ENCODE data around the gene MSRB3.

The MSRB3 gene

DNA sequence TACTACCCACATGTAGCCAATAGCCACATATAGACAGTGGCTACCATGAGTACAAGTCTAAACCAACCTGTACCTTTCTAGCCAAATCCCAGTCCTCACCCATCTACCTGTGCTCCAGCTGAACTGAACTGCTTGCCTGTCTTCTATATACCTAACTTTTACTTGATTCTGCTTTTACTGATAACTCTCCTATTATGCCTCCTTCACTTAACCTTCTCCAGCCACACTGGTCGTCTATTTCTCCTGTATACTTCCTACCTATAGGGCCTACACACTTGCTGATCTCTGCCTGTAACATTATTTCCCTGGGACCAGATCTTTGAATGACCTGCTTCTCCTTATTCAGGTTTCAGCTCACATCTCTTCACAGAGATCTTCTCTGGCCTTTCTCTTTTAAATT, 26.0 kb upstream of the MSRB3 start:
- TF ChIP-seq CTCF (IDR thresholded peaks at IDR 0.05; ENCODE audit: low read depth, low read length) = no peak
- no peak overlapping the region for H3K4me3 ChIP-seq (replicated peaks in 1 of 2; ENCODE audit: low read depth in 2 of 2, low read length in 2 of 2)
- DNase-seq (ENCODE audit: low read depth in 2 of 2) = no peak

DNA sequence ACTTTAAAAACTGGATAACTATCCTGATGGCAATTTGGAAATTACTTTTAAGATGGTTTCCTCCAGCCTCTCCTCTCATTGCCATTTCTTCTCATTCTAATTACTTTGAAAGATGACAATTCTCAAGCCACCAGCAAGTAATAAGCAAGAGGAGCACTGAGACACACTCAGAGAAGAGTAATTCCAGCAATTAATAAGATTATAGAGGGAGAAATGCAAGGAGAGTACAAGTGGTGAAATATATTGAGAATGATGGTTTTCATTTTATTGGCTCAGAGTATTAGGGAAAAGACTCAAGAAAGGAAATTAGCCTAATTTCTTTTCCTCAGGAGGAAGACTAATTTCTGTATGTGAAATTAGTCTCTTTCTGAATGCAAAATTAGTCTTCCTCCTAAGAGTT, 20.5 kb upstream of the MSRB3 start:
- TF ChIP-seq CTCF (IDR thresholded peaks at IDR 0.05; ENCODE audit: low read depth, low read length) = no peak
- no peak for DNase-seq (ENCODE audit: low read depth in 2 of 2)
- H3K4me3 ChIP-seq (replicated peaks in 1 of 2; ENCODE audit: low read depth in 2 of 2, low read length in 2 of 2) = no peak overlapping the region

DNA sequence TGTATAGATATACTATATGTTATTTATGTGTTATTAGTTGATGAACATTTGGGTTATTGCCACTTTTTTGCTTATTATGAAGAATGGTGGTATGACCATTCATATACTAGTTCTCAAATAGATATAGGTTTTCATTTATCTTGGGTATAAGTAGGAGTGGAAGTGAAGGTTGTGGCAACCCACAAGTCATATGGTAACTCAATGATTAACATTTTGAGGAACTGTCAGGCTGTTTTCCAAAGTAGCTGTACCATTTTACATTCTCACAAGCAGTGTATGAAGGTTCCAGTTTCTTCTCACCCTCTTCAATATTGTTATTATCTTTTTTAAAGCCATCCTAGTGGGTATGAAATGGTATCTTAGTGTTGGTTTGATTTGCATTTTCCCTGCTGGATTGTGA, 19.0 kb upstream of the MSRB3 start:
- no peak for TF ChIP-seq CTCF (IDR thresholded peaks at IDR 0.05; ENCODE audit: low read depth, low read length)
- DNase-seq (ENCODE audit: low read depth in 2 of 2) = no peak
- H3K4me3 ChIP-seq (replicated peaks in 1 of 2; ENCODE audit: low read depth in 2 of 2, low read length in 2 of 2) = no peak overlapping the region

- DNase-seq (ENCODE audit: low read depth in 2 of 2) = no peak
- no peak for TF ChIP-seq CTCF (IDR thresholded peaks at IDR 0.05; ENCODE audit: low read depth, low read length)
- H3K4me3 ChIP-seq (replicated peaks in 1 of 2; ENCODE audit: low read depth in 2 of 2, low read length in 2 of 2) = no peak overlapping the region
Measured at GRCh38 chr12:65263777-65264176, 14.7 kb upstream of the MSRB3 start.

- TF ChIP-seq CTCF (IDR thresholded peaks at IDR 0.05; ENCODE audit: low read depth, low read length) = no peak
- no peak overlapping the region for H3K4me3 ChIP-seq (replicated peaks in 1 of 2; ENCODE audit: low read depth in 2 of 2, low read length in 2 of 2)
- no peak for DNase-seq (ENCODE audit: low read depth in 2 of 2)
Measured at GRCh38 chr12:65266408-65266807, 12.1 kb upstream of the MSRB3 start.

GRCh38 chr12:65269603-65270002, 8.9 kb upstream of the MSRB3 start:
- TF ChIP-seq CTCF (IDR thresholded peaks at IDR 0.05; ENCODE audit: low read depth, low read length) = no peak
- no peak overlapping the region for H3K4me3 ChIP-seq (replicated peaks in 1 of 2; ENCODE audit: low read depth in 2 of 2, low read length in 2 of 2)
- DNase-seq (ENCODE audit: low read depth in 2 of 2) = peak; percentile 20 to 50

DNA sequence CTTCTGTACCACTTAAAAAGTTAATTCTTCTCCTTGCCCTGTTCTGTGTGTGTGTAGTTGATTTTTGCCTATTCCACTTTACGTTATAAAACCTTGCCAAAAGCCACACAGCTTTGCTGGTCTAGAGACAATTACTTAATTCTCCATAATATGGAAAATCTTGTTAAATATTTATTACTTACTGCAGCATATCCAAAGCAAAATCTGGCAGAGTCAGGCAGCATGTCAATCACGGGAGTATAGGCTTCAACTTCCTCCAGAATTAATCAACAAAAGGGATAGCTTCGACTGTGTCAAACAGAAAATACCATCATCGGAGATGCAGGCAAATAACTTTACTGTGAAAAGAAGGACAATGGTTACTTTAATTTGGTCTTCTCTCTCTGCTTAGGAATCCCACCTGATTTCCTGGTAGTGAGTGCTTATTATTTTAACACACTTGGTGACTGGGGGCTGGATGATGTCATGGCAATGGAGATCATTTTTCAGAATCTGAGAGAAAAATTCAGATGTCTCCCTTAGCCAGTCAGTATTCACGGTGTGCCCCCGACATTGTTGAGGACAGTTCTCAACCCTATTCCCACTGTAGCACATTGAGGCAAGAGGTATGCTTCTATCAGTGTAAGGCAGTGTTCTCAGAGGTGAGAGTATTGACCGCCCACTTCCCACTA, 3.7 kb upstream of the MSRB3 start:
- TF ChIP-seq CTCF (IDR thresholded peaks at IDR 0.05; ENCODE audit: low read depth, low read length) = no peak
- no peak overlapping the region for H3K4me3 ChIP-seq (replicated peaks in 1 of 2; ENCODE audit: low read depth in 2 of 2, low read length in 2 of 2)

More for the DNA sequence above, 3.7 kb upstream of the MSRB3 start:
- DNase-seq (ENCODE audit: low read depth in 2 of 2) = no peak
